KMS-11 (cell line): ENCODE results near the gene LYPD1.

ENCODE experiments used
- H2AFZ ChIP-seq: fragments of 200-600 bp; sonication (generic); 2 replicates; pipeline ENCODE4 v1.6.1; 2016; ENCODE audit warnings: antibody characterized with exemption, mixed run types, low read depth
- H3K27ac ChIP-seq: fragments of 200-600 bp; sonication (generic); 2 replicates; pipeline ENCODE4 v1.6.1; 2016; ENCODE audit warnings: mild to moderate bottlenecking, mixed run types
- H3K27me3 ChIP-seq: fragments of 200-600 bp; sonication (generic); 2 replicates; pipeline ENCODE4 v1.6.1; 2017; ENCODE audit warnings: mild to moderate bottlenecking, low read depth, mixed run types, moderate library complexity; ENCODE audit not compliant: insufficient read depth
- H3K36me3 ChIP-seq: fragments of 200-600 bp; sonication (generic); 2 replicates; pipeline ENCODE4 v1.6.1; 2017; ENCODE audit warnings: mild to moderate bottlenecking, mixed run types; ENCODE audit not compliant: insufficient read depth
- H3K4me1 ChIP-seq: fragments of 200-600 bp; sonication (generic); 2 replicates; pipeline ENCODE4 v1.6.1; 2016; ENCODE audit warnings: mild to moderate bottlenecking, low read depth, mixed run types; ENCODE audit not compliant: poor library complexity, severe bottlenecking
- H3K4me2 ChIP-seq: fragments of 200-600 bp; sonication (generic); 2 replicates; pipeline ENCODE4 v1.7.0; 2016; ENCODE audit warnings: mild to moderate bottlenecking, mixed run types
- H3K4me3 ChIP-seq: fragments of 200-600 bp; sonication (generic); IDR thresholded peaks from 2 replicates; pipeline ENCODE4 v1.6.1; 2017; ENCODE audit warnings: low read depth, low read length, mixed read lengths; ENCODE audit not compliant: insufficient read depth
- H3K79me2 ChIP-seq: fragments of 200-600 bp; sonication (generic); 2 replicates; pipeline ENCODE4 v1.6.1; 2016; ENCODE audit warnings: low read depth, mixed run types; ENCODE audit not compliant: insufficient read depth
- H3K9ac ChIP-seq: fragments of 200-600 bp; sonication (generic); 2 replicates; pipeline ENCODE4 v1.6.1; 2016; ENCODE audit warnings: mild to moderate bottlenecking, mixed run types
- H4K20me1 ChIP-seq: fragments of 200-600 bp; sonication (generic); 2 replicates; pipeline ENCODE4 v1.6.1; 2016; ENCODE audit warnings: mild to moderate bottlenecking, mixed run types; ENCODE audit not compliant: insufficient read depth
- CTCF ChIP-seq: fragments of 200-600 bp; sonication (generic); conservative IDR thresholded peaks from 2 replicates; pipeline ENCODE4 v1.6.1; 2017; ENCODE audit warnings: low read depth, mild to moderate bottlenecking, antibody characterized with exemption, low read length, moderate library complexity, mixed read lengths

LYPD1 gene

GRCh38 chr2:132597831-132598230 lies 72.2 kb downstream of the LYPD1 start:
- H3K79me2 ChIP-seq, result no peaks in the 10 kb centered on the region
- no peaks in the 10 kb centered on the region for H3K4me1 ChIP-seq
- H3K4me2 ChIP-seq, result no peak overlapping the region
- H3K4me3 ChIP-seq, result no peak overlapping the region
- no peaks in the 10 kb centered on the region for H3K36me3 ChIP-seq
- no peak overlapping the region for H2AFZ ChIP-seq
- no peak overlapping the region for H3K9ac ChIP-seq
- H3K27me3 ChIP-seq, result no peaks in the 10 kb centered on the region
- no peaks in the 10 kb centered on the region for H4K20me1 ChIP-seq
- H3K27ac ChIP-seq, result no peak overlapping the region
- no peak for TF ChIP-seq CTCF

GRCh38 chr2:132597166-132597565 lies 72.8 kb downstream of the LYPD1 start:
- TF ChIP-seq CTCF, result no peak
- Histone ChIP-seq H3K9ac (no peak overlapping the region), H4K20me1 (no peaks in the 10 kb centered on the region), H3K27ac (no peak overlapping the region), H2AFZ (no peak overlapping the region), H3K4me1 (no peaks in the 10 kb centered on the region), H3K36me3 (no peaks in the 10 kb centered on the region), H3K27me3 (no peaks in the 10 kb centered on the region), H3K4me2 (no peak overlapping the region), H3K4me3 (no peak overlapping the region), H3K79me2 (no peaks in the 10 kb centered on the region)

GRCh38 chr2:132595693-132596092 lies 74.3 kb downstream of the LYPD1 start:
- Histone ChIP-seq H3K27ac (no peak overlapping the region), H3K4me2 (no peak overlapping the region), H3K9ac (no peak overlapping the region), H3K27me3 (no peaks in the 10 kb centered on the region), H2AFZ (no peak overlapping the region), H3K79me2 (no peaks in the 10 kb centered on the region), H3K4me1 (no peaks in the 10 kb centered on the region), H4K20me1 (no peaks in the 10 kb centered on the region), H3K36me3 (no peaks in the 10 kb centered on the region), H3K4me3 (no peak overlapping the region)
- TF ChIP-seq CTCF, result no peak

GRCh38 chr2:132595186-132595585 lies 74.8 kb downstream of the LYPD1 start:
- Histone ChIP-seq H3K4me1 (no peaks in the 10 kb centered on the region), H3K27ac (no peak overlapping the region), H2AFZ (no peak overlapping the region), H3K4me3 (no peak overlapping the region), H3K4me2 (no peak overlapping the region), H4K20me1 (no peaks in the 10 kb centered on the region), H3K9ac (no peak overlapping the region), H3K79me2 (no peaks in the 10 kb centered on the region), H3K27me3 (no peaks in the 10 kb centered on the region), H3K36me3 (no peaks in the 10 kb centered on the region)
- TF ChIP-seq CTCF, result no peak
